Measurements from ENCODE around the gene CD59. TPM values are rescaled to one million over a fixed set of nuclear protein-coding genes. Genes with fewer than 3 reads are reported as not detected.
A peak's percentile ranks its signal among the peaks of the same experiment; 100 is the strongest.

Gene CD59
- polyA plus RNA-seq, 2 of the 4 experiments (the other 2 are of a cell fraction), result 335 to 375 TPM

DNA sequence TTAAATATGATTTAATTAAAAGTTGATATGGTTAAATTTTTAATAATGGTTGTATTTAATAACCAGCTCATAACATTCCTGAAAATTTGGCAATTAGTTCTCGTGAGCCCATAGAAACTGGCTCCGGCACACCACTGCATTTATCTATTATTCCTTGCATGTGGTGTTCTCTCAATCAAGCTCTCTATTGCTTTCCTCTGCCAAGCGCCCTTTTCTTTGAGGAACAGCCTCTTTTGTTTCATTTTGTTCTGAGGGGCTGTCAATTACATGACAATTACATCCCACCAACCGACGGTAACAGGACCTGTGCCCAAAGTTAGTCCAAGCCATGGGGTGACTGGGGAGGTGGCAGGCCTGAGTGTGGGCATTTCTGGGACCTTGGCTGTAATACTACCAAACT, 43.7 kb downstream of the CD59 start:
- FAIRE-seq (no peak), ATAC-seq (no peak), DNase-seq (ENCODE audit: low read depth in 1 of 2, low spot score in 1 of 2) (no peak)
- Histone ChIP-seq H3K4me2 (peak overlapping the region; percentile 72), H3K27ac (peak overlapping the region; percentile 94 to 96), H3K9me3 (peaks cover under 1% of the 10 kb centered on the region; the same call in 1 of the 3 replicates), H3K4me3 (no peak overlapping the region), H3K4me1 (peaks cover 69% of the 10 kb centered on the region)
- POLR2A ChIA-PET, result interaction anchor here (1.2 to 4.6 kb wide), 6 partner anchors 9 to 531 kb away, joined by 4 to 74 read pairs (median 14); partner anchors contain the start of genes C11orf91, CD59 and CSTF3
- CTCF ChIA-PET, result interaction anchor here (0.7 to 12.6 kb wide), 8 partner anchors 8 to 329 kb away, joined by 3 to 216 read pairs (median 7); partner anchors contain the start of genes C11orf91 and CD59
- TF ChIP-seq JUNB (IDR thresholded peaks at IDR 0.05) (peak; percentile 0; the same call in 1 of the 2 replicates), CBX8 (IDR thresholded peaks at IDR 0.05) (no peak)
- 48% methylated on average over 5 of the region's 5 CpGs for WGBS (ENCODE audit: missing lambda C conversion rate)

DNA sequence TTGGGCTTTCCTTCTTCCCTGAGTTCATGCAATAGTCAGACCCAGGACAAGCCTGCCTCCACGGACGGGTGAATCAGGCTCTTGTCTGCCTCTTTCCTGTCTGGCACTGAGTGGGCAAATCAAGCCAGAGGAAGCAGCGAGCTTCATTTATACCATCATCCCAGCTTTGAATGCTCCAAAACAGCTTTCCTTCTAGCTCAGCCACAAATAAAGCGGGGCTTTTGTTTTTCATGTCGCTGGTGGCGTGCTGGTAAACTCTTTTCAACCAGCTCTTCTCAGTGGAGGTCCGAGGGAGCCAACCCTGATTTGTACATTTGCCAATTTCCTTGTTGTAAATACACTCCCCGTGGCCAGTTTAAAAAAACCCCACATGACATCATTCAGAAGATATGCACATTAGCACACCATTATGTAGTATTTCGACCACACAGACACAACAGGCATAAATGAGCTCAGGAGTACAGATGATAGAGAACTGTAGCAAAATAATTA, 44.2 kb downstream of the CD59 start:
- peaks cover 69% of the 10 kb centered on the region for H3K4me1 ChIP-seq
- peak overlapping the region; percentile 72 for H3K4me2 ChIP-seq
- H3K4me3 ChIP-seq, result no peak overlapping the region
- DNase-seq (ENCODE audit: low read depth in 1 of 2, low spot score in 1 of 2) (peak; percentile 69 to 94), FAIRE-seq (peak; percentile 97), ATAC-seq (peak; percentile 61 to 62)
- ChIA-PET CTCF (interaction anchor here (0.7 to 12.6 kb wide), 9 partner anchors 9 to 527 kb away, joined by 3 to 216 read pairs (median 5); partner anchors contain the start of genes C11orf91 and CD59), POLR2A (interaction anchor here (0.5 to 4.6 kb wide), 7 partner anchors 10 to 663 kb away, joined by 4 to 74 read pairs (median 10); partner anchors contain the start of genes C11orf91, CD59 and CSTF3)
- H3K9me3 ChIP-seq, result peaks cover 5% of the 10 kb centered on the region; the same call in 1 of the 3 replicates
- WGBS (ENCODE audit: missing lambda C conversion rate), result 0% methylated on average over 9 of the region's 9 CpGs
- TF ChIP-seq EHMT2 (IDR thresholded peaks at IDR 0.05; ENCODE audit: low read depth) (no peak), KDM1A (IDR thresholded peaks at IDR 0.05; ENCODE audit: low read depth) (no peak), HOXB5 (CRISPR knock-in tag; IDR thresholded peaks at IDR 0.05) (peak; percentile 23; the same call in 1 of the 2 replicates), HDAC2 (IDR thresholded peaks at IDR 0.05) (no peak), JUNB (IDR thresholded peaks at IDR 0.05) (peak; percentile 83), GATA3 (IDR thresholded peaks at IDR 0.05; ENCODE audit: borderline replicate concordance) (peak; percentile 90), FOSL2 (IDR thresholded peaks at IDR 0.05) (peak; percentile 73), FOSL2 (CRISPR knock-in tag; IDR thresholded peaks at IDR 0.05) (peak; percentile 82), POLR2A (IDR thresholded peaks at IDR 0.05; ENCODE audit: low read length) (no peak), TFCP2L1 (CRISPR knock-in tag; IDR thresholded peaks at IDR 0.05) (no peak), EP300 (IDR thresholded peaks at IDR 0.05) (peak; percentile 74 to 86; a peak in 3 of 5 replicates), EHF (CRISPR knock-in tag; IDR thresholded peaks at IDR 0.05) (0 out of 2 replicates have a peak, but pooled peaks have one; percentile 67), SMC3 (IDR thresholded peaks at IDR 0.05) (peak; percentile 25; the same call in 1 of the 3 replicates), JUN (IDR thresholded peaks at IDR 0.05) (peak; percentile 81 to 86; a peak in 3 of 5 replicates), CHD2 (IDR thresholded peaks at IDR 0.05; ENCODE audit: low read length, partially characterized antibody) (no peak), CEBPB (IDR thresholded peaks at IDR 0.05) (peak; percentile 52 to 80; a peak in 3 of 4 replicates), HOXA7 (CRISPR knock-in tag; IDR thresholded peaks at IDR 0.05) (no peak), FOXS1 (CRISPR knock-in tag; IDR thresholded peaks at IDR 0.05) (0 out of 2 replicates have a peak, but pooled peaks have one; percentile 29), RAD21 (conservative IDR thresholded peaks at IDR 0.05 in 1 of 2, IDR thresholded peaks at IDR 0.05 in 1 of 2) (0 out of 5 replicates have a peak, but pooled peaks of 1 of the 2 experiments have one; percentile 4)
- TF ChIP-seq, protein P1, sequence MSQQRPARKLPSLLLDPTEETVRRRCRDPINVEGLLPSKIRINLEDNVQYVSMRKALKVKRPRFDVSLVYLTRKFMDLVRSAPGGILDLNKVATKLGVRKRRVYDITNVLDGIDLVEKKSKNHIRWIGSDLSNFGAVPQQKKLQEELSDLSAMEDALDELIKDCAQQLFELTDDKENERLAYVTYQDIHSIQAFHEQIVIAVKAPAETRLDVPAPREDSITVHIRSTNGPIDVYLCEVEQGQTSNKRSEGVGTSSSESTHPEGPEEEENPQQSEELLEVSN (IDR thresholded peaks at IDR 0.05; ENCODE audit: borderline replicate concordance, low read depth), result no peak
- TF ChIP-seq, protein P2, sequence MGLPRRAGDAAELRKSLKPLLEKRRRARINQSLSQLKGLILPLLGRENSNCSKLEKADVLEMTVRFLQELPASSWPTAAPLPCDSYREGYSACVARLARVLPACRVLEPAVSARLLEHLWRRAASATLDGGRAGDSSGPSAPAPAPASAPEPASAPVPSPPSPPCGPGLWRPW (IDR thresholded peaks at IDR 0.05), result no peak
- TF ChIP-seq, protein P3, sequence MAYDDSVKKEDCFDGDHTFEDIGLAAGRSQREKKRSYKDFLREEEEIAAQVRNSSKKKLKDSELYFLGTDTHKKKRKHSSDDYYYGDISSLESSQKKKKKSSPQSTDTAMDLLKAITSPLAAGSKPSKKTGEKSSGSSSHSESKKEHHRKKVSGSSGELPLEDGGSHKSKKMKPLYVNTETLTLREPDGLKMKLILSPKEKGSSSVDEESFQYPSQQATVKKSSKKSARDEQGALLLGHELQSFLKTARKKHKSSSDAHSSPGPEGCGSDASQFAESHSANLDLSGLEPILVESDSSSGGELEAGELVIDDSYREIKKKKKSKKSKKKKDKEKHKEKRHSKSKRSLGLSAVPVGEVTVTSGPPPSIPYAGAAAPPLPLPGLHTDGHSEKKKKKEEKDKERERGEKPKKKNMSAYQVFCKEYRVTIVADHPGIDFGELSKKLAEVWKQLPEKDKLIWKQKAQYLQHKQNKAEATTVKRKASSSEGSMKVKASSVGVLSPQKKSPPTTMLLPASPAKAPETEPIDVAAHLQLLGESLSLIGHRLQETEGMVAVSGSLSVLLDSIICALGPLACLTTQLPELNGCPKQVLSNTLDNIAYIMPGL (CRISPR knock-in tag; IDR thresholded peaks at IDR 0.05; ENCODE audit: borderline replicate concordance), result no peak
- TF ChIP-seq, protein P4, sequence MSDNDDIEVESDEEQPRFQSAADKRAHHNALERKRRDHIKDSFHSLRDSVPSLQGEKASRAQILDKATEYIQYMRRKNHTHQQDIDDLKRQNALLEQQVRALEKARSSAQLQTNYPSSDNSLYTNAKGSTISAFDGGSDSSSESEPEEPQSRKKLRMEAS (IDR thresholded peaks at IDR 0.05), result peak; percentile 82
- TF ChIP-seq, protein P5, sequence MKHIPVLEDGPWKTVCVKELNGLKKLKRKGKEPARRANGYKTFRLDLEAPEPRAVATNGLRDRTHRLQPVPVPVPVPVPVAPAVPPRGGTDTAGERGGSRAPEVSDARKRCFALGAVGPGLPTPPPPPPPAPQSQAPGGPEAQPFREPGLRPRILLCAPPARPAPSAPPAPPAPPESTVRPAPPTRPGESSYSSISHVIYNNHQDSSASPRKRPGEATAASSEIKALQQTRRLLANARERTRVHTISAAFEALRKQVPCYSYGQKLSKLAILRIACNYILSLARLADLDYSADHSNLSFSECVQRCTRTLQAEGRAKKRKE (CRISPR knock-in tag; IDR thresholded peaks at IDR 0.05; ENCODE audit: low read depth), result 0 out of 2 replicates have a peak, but pooled peaks have one; percentile 8
- TF ChIP-seq, protein P6, sequence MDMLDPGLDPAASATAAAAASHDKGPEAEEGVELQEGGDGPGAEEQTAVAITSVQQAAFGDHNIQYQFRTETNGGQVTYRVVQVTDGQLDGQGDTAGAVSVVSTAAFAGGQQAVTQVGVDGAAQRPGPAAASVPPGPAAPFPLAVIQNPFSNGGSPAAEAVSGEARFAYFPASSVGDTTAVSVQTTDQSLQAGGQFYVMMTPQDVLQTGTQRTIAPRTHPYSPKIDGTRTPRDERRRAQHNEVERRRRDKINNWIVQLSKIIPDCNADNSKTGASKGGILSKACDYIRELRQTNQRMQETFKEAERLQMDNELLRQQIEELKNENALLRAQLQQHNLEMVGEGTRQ (IDR thresholded peaks at IDR 0.05), result peak; percentile 50
- TF ChIP-seq, protein P7, sequence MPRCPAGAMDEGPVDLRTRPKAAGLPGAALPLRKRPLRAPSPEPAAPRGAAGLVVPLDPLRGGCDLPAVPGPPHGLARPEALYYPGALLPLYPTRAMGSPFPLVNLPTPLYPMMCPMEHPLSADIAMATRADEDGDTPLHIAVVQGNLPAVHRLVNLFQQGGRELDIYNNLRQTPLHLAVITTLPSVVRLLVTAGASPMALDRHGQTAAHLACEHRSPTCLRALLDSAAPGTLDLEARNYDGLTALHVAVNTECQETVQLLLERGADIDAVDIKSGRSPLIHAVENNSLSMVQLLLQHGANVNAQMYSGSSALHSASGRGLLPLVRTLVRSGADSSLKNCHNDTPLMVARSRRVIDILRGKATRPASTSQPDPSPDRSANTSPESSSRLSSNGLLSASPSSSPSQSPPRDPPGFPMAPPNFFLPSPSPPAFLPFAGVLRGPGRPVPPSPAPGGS (IDR thresholded peaks at IDR 0.05), result peak; percentile 60; the same call in 1 of the 3 replicates
- peak overlapping the region; percentile 94 to 96 for H3K27ac ChIP-seq

Measured in A549 (cell line).